Mucosa of gallbladder (tissue), 1 donor: ENCODE measurements around the gene ERC2. TPM values are rescaled to one million over a fixed set of nuclear protein-coding genes. Genes with fewer than 3 reads are reported as not detected.

Experiments used
- DNase-seq: peaks from one replicate; pipeline ENCODE4 v3.0.0-alpha.2; 2020; ENCODE audit warnings: low spot score
- total RNA-seq: library from RNA; stranded (reverse); gene quantifications from one replicate; pipeline ENCODE4 v1.2.1, GENCODE V29; 2021
- donor health status: DM: no; HTN: no; CAD: no.

The ERC2 gene
- total RNA-seq, 1 donor from 2014 or later: 4.2 TPM

DNA sequence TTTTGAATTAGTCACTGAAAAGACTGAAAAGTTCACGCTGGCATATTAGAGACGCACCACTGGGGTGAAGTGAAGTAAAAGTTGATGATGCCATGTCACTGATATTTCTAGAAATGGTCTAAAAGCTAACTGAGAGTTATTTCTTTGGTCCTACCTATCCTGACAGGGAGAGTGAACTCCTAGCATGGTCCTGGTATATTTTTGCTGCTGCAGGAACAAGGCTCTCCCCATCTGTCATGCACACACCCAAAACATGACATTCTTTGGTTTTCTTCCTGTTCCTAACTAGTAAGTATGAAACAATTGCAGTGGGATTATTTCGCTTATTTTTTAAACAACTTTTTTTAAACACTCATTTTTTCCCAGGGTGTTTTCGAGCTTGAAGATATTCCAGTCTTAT is 466.7 kb downstream of the ERC2 start:
- DNase-seq: no peak

DNA sequence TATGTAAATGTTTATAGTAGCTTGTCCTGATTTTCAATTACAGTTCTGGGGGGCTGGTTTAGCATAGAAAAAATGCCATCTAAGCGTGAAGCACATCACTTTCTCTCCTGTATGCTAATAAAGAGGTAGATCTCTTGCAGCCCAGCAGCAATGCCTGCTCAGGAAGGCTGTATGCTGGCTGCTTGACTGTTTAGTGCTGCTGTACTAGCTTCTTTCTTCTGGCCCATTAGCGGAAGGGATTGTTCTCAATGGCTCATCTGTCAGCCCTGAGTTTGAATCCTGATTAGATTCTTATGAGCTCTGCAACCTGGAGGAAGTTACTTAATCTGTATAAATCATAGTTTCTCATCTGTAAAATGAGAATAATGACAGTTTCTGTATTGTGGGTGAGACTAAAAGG is 478.9 kb downstream of the ERC2 start:
- DNase-seq: no peak

DNA sequence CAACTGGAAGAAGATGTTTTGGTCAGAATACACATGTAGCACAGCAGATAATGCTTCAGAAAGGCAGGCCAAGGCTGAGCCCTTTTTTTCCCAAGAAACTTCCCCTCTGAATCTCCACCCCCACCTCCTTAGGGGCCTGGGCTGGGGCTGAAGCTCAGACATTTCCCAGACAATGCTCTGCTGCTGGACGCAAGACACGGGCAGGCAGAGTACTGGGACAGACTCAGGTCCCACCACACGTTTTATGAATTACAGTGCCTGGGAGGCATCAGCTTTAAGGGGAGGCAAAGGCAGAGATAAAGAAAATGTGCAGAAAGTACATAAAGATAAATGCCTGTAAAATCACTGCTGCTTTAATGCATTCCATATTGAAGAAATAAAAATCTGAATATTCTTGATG is 479.4 kb downstream of the ERC2 start:
- DNase-seq: no peak

DNA sequence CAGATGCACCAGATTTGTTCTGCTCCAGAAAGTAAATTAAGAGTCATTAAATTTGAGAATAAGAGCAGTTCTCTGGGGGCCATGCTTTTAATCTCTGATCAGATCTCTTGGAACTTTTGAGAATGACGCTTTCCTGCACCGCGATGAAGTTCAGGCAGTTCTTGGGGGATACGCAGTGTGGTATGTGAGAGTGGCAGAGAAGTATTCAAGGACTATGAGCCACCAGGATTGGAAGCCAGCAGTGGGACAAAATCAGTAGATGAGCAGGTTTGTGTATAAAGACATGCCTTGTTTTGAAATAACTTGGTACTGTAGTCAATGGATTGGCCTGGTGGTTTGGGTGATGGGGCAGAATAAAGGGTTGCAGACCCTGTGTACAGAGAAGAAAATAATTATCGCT is 483.6 kb downstream of the ERC2 start:
- DNase-seq: no peak

DNA sequence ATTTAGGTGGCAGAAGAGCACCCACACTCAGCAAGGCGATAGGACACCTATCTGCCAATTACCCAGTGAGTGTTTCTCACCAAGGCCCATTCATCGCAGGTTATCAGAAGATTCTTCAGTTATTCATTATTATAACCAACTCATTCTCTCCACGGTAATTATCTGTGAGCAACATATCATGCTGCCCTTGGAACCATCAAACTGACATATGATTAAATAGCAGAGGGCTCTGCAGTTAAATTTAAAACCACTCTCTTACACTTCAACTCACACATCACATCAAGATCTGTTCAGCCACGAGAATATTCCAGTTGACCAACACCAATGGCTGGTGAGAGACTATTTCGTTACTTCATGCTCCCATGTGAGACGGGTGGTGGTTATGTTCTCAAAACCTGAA is 489.3 kb downstream of the ERC2 start:
- DNase-seq: no peak

- no peak for DNase-seq
Observed at GRCh38 chr3:55974421-55975165, 493.7 kb downstream of the ERC2 start.

DNA sequence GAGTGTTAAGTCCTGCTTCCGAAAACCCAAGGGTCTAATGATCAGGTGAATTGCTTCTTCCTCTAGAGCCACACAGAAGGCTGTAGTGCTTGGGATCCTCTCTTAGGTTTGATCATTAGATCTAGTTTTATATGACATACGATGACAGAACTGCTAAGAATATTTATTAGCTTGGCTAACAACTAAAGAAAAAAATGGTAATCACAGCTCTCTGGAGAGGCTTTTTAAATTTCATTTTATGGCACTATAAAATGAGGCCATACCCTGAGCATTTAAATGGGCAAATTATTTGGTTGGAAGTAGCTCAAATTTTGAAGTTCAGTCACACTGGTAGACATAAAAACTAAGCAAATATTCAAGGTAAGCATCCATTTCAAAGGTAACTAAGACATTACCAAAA is 498.6 kb downstream of the ERC2 start:
- DNase-seq: no peak

GRCh38 chr3:55968331-55968730 is 499.9 kb downstream of the ERC2 start:
- DNase-seq: no peak

- no peak for DNase-seq
Observed at GRCh38 chr3:55966566-55966965, 501.7 kb downstream of the ERC2 start.

GRCh38 chr3:55965776-55966175 is 502.5 kb downstream of the ERC2 start:
- no peak for DNase-seq

GRCh38 chr3:55964491-55964985 is 503.7 kb downstream of the ERC2 start:
- DNase-seq: no peak

GRCh38 chr3:55963601-55964000 is 504.7 kb downstream of the ERC2 start:
- DNase-seq: no peak

DNA sequence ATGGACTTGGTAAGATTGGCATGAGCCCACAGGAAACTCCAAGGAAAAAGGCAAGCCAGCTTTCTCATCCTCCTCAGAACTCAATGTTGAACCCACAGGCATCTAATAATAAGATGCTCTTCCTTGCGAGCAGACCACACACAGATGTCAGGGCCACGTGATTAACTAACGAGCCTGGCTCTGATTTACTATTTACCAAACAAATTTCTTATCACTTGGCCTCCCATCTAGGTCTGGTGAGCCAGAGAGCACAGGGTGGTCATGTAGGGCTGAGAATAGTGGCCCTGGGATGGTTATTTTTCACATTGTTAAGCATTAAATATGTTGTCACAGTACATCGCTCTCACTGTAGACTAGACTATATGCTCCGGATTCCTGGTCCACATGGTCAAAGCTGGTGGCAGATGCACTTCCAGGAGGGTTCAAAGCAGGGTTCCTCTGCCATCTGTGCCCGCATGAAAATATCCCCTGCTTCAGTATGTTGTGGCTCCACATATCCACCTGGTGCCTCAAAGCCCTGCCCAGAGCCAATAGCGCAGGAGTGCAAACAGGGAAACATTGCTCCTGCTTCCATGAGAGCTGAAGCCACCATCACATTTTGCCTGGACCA is 508.7 kb downstream of the ERC2 start:
- DNase-seq: no peak

GRCh38 chr3:55958605-55959004 is 509.7 kb downstream of the ERC2 start:
- no peak for DNase-seq

- DNase-seq: no peak
Observed at GRCh38 chr3:55955891-55956477, 512.3 kb downstream of the ERC2 start.

DNA sequence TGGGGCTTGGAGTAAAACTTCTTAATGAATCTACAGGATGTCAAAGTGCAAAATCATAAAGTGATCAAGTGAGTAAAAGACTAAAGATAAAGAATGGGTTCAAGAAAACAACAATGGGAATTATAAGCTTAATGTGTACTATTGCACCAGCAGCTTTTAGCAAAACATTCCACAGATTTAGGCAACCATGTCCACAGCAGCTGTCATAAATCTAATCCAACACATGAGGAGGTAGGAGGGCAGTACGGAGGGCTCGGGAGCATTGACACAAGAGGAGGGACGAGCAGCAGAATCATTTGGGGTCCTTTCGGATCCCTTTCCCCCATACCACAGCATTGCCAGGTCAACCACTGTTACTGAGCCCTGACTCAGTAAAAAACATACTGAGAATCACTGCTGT is 516.9 kb downstream of the ERC2 start:
- DNase-seq: no peak

DNA sequence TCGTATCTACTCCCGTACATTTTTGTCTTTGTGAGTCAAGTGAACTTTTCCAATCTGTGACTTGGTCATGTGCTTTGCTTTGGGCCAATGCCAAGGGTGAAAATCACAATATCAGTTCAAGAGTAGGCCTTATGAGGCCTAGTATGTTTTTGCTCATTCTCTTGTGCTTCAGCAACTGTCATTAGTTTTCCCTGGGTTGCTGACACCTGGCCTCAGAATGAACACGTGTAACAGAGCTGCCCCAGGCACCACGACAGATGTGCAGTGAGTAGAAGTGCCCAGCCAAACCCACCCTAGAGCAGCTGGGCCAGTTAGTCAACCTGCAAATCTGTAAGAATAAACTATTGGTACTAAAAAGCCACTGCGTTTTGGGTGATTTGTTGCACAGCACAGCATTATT is 520.9 kb downstream of the ERC2 start:
- DNase-seq: no peak

- DNase-seq: no peak
Observed at GRCh38 chr3:55946574-55947160, 521.6 kb downstream of the ERC2 start.

- DNase-seq: no peak
Observed at GRCh38 chr3:55942868-55943267, 525.4 kb downstream of the ERC2 start.

DNA sequence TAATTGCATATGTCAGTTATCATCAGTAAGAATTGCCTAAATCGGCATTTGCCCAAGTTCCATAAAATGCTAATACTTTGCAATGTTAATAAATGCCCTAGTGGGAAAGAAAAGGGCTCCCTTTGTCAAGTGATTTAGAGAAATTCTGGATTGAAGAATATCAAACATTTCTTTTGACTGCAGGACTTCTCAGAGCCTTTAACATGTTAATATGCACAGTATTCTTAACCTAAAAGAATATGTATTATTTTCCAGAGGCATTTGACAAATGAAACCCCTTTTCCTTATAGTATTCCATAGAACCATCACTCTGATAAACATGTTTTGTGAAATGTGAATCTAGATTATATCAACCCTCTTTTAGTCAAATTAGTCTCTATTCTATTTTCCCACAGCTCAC is 529.0 kb downstream of the ERC2 start:
- DNase-seq: no peak

DNA sequence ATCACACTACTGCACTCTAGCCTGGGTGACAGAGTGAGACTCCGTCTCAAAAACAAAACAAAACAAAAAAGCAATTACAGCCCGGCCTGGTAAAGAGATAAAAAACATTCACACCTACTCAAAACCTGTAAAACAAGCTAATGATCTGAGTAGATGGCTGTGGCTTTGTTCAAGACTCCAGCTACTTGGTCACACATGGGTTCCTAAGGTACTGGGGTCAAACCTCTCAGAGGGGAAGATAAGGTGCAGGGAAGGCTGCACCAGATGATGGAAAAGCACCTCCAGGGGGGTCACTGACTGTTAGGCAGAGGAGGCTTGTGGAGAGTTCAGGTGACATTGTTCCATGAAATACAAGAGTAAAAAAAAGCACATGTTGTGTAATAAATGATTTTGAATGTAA is 531.0 kb downstream of the ERC2 start:
- DNase-seq: no peak

DNA sequence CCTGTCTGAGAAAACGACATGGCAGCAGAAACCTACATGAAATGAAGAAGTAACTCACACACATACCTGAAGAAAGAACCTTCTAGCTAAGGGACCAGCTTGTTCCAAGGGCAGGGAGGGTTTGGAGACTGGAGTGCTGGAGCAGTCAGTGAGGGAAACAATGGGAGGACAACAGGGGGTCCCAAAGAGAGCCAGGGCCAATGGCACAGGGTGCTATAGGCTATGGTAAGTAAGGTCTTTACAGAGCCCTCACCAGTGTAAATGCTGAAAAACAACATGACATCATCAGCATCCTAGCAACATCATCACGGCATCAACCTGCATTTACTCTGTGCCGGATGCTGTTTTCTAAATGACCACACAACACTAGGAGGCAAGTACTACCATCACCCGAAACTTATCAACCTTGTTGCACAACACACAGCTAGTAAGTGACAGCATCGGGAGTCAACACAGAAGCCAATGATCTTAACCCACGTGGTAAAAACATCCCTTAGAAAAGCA is 531.7 kb downstream of the ERC2 start:
- DNase-seq: no peak

DNA sequence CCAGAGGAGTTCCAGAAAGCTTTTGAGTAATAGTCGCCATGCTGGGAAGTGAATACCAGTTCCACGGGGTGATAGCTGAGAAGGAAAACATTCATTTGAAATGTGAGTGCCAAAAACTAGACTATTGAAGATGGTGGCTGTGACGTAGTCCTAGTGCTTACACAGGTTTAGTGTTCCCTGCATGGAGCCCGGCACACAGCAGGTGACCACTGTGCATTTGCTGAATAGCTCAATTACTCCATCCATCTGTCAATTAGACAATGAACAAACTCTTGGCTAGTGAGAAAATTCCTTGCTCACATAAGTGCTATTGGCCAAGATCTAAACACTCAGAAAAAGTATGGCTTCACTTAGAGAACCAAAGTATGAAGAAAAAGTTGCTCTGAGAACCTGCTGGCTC is 533.0 kb downstream of the ERC2 start:
- DNase-seq: no peak
